K562 (cell line): ENCODE measurements around the gene KRT80. TPM values are rescaled to one million over a fixed set of nuclear protein-coding genes. Genes with fewer than 3 reads are reported as not detected.
A peak's percentile ranks its signal among the peaks of the same experiment; 100 is the strongest.

Source experiments
- ATAC-seq: fragments of 200-7000 bp; cut with Tn5 transposase; 3 replicates; pipeline ENCODE4 v1.9.1; 2020; ENCODE audit warnings: moderate library complexity
- BruUV-seq: library from RNA; stranded (reverse); fragments of 400-500 nt; replicated peaks from 2 replicates; lab custom pipeline; 2021; lab: Mats Ljungman, UMichigan
- CTCF ChIA-PET: fragments of 300-600 bp; formaldehyde crosslinking; extraction: SDS; loops from one replicate; lab custom pipeline; 2021; ENCODE audit warnings: low intra/inter-chr PET ratio; lab: Yijun Ruan, JAX
- POLR2A ChIA-PET: fragments of 300-600, 350-650 bp; sonication (Branson Sonifier 250); formaldehyde crosslinking; extraction: SDS; loops from one replicate; lab custom pipeline; 2021; ENCODE audit warnings: antibody characterized with exemption, inconsistent platforms; lab: Yijun Ruan, JAX
- DNase-seq, 4 experiments: peaks; one replicate each; pipeline versions ENCODE4 v3.0.0 to v3.0.0-alpha.2; 2011 to 2018; ENCODE audit warnings: low spot score in 3 of 4, mixed read lengths in 3 of 4; ENCODE audit errors: extremely low read depth in 1 of 4
- FAIRE-seq: peaks from 2 replicates; lab custom pipeline; 2011; peaks lifted over from hg19 to GRCh38; lab: Jason Lieb, UNC
- H2AFZ ChIP-seq: 2 replicates; pipeline ENCODE4 v1.6.0; 2011; ENCODE audit warnings: low read depth, low read length, control low read depth, inconsistent platforms
- H3K27ac ChIP-seq: fragments of 200-600 bp; 3 replicates; pipeline ENCODE4 v1.8.0; 2011; ENCODE audit warnings: low read depth, mild to moderate bottlenecking, control low read depth, inconsistent platforms, low read length, moderate library complexity, mixed read lengths; ENCODE audit errors: extremely low read depth
- H3K27me3 ChIP-seq, 2 experiments: fragments of 300-600 bp in 1 of 2; 2 replicates in 1 of 2; 3 replicates in 1 of 2; pipeline versions ENCODE4 v1.6.0 to v1.8.0; 2011; ENCODE audit warnings: inconsistent platforms in 2 of 2, low read length in 2 of 2, mild to moderate bottlenecking in 1 of 2, mixed read lengths in 1 of 2, moderate library complexity in 1 of 2; ENCODE audit not compliant: control insufficient read depth in 2 of 2, insufficient read depth in 2 of 2
- H3K36me3 ChIP-seq: fragments of 300-600 bp; 3 replicates; pipeline ENCODE4 v1.8.0; 2011; ENCODE audit warnings: mild to moderate bottlenecking, low read length, inconsistent platforms; ENCODE audit not compliant: control insufficient read depth, insufficient read depth
- H3K4me1 ChIP-seq, 2 experiments: fragments of 200-600 bp in 1 of 2; replicated peaks in 1 of 2; 2 replicates in 1 of 2; 3 replicates in 1 of 2; pipeline versions ENCODE4 v1.5.1 to v1.8.0; 2011; ENCODE audit warnings: inconsistent platforms in 2 of 2, low read length in 2 of 2, mild to moderate bottlenecking in 1 of 2, mixed read lengths in 1 of 2, moderate library complexity in 1 of 2; ENCODE audit not compliant: control insufficient read depth in 2 of 2, insufficient read depth in 2 of 2
- H3K4me2 ChIP-seq: 2 replicates; pipeline ENCODE4 v1.6.1; 2011; ENCODE audit warnings: low read length, control low read depth, inconsistent platforms, mixed read lengths; ENCODE audit not compliant: insufficient read depth
- H3K4me3 ChIP-seq: fragments of 200-600 bp; sonication (generic), shearing (Covaris generic); 2 replicates; pipeline ENCODE4 v1.5.1; 2016; ENCODE audit warnings: control low read depth, inconsistent platforms
- H3K79me2 ChIP-seq: fragments of 200-600 bp; 3 replicates; pipeline ENCODE4 v1.8.0; 2011; ENCODE audit warnings: low read length, inconsistent platforms; ENCODE audit not compliant: control insufficient read depth, insufficient read depth
- H3K9ac ChIP-seq, 2 experiments: 2 replicates each; pipeline versions ENCODE4 v1.6.0 to v1.6.1; 2011; ENCODE audit warnings: low read depth in 2 of 2, low read length in 2 of 2, control low read depth in 1 of 2, inconsistent platforms in 1 of 2, mild to moderate bottlenecking in 1 of 2, mixed read lengths in 1 of 2; ENCODE audit not compliant: insufficient read depth in 1 of 2
- H3K9me1 ChIP-seq: one replicate; pipeline ENCODE4 v1.6.0; 2011; ENCODE audit warnings: inconsistent platforms, mild to moderate bottlenecking, low read length, moderate library complexity; ENCODE audit not compliant: control insufficient read depth, insufficient read depth
- H3K9me3 ChIP-seq: replicated peaks from 2 replicates; pipeline ENCODE4 v1.5.1; 2011; ENCODE audit warnings: low read depth, low read length, inconsistent platforms; ENCODE audit not compliant: control insufficient read depth, insufficient read depth
- H4K20me1 ChIP-seq: replicated peaks from 2 replicates; pipeline ENCODE4 v1.6.1; 2011; ENCODE audit warnings: low read length, inconsistent platforms, mixed read lengths; ENCODE audit not compliant: control insufficient read depth, insufficient read depth
- CHCHD3 ChIP-seq: fragments of 250-450 bp; sonication (Bioruptor Pico); IDR thresholded peaks from 2 replicates; pipeline ENCODE4 v2.1.2; 2022; ENCODE audit warnings: mild to moderate bottlenecking
- CTCF ChIP-seq, 3 experiments: IDR thresholded peaks in 2 of 3; conservative IDR thresholded peaks in 1 of 3; 2 replicates each; pipeline ENCODE4 v1.5.1; 2011 to 2012; ENCODE audit warnings: low read length in 3 of 3, mild to moderate bottlenecking in 3 of 3, control low read depth in 2 of 3, improper control_type of control experiment in 1 of 3, inconsistent platforms in 1 of 3, low read depth in 1 of 3, mixed read lengths in 1 of 3, moderate library complexity in 1 of 3; ENCODE audit not compliant: insufficient read depth in 2 of 3
- MAFG ChIP-seq: fragments of 450-650 bp; conservative IDR thresholded peaks from 2 replicates; pipeline ENCODE4 v1.6.1; 2016; ENCODE audit warnings: missing genetic modification characterization, missing compliant biosample characterization
- NRF1 ChIP-seq, 2 experiments: fragments of 450-650 bp; IDR thresholded peaks in 1 of 2; conservative IDR thresholded peaks in 1 of 2; 2 replicates each; pipeline ENCODE4 v1.6.1; 2014; ENCODE audit warnings: mild to moderate bottlenecking in 2 of 2
- RAD21 ChIP-seq, 2 experiments: fragments of 250-450 bp in 1 of 2; fragments of 450-650 bp in 1 of 2; sonication (Bioruptor Pico) in 1 of 2; formaldehyde crosslinking in 1 of 2; IDR thresholded peaks in 1 of 2; conservative IDR thresholded peaks in 1 of 2; 2 replicates each; pipeline versions ENCODE4 v1.4.0 to v1.8.0; 2020 to 2022; ENCODE audit warnings: mild to moderate bottlenecking in 2 of 2, moderate library complexity in 1 of 2
- REST ChIP-seq, 2 experiments: fragments of 450-650 bp; formaldehyde crosslinking in 1 of 2; IDR thresholded peaks; 2 replicates each; pipeline versions ENCODE4 v1.4.0 to v1.6.1; 2014 to 2020; ENCODE audit warnings: mild to moderate bottlenecking in 2 of 2, borderline replicate concordance in 1 of 2, low read depth in 1 of 2
- ZHX1 ChIP-seq: fragments of 150-350 bp; conservative IDR thresholded peaks from 2 replicates; pipeline ENCODE4 v1.6.1; 2014; ENCODE audit warnings: low read length
- WGBS: fragments of 100-300 bp; shearing (Covaris generic); methylation state at CpG from one replicate; pipeline ENCODE4 v1.1.6; 2016; ENCODE audit warnings: low coverage, mixed read lengths; ENCODE audit not compliant: insufficient coverage; ENCODE audit errors: missing lambda C conversion rate; 5-methylcytosine and 5-hydroxymethylcytosine counted together
- in situ Hi-C: fragments of 300-500 bp; cut with MboI; formaldehyde crosslinking; loops from 4 replicates; pipeline ENCODE4 v1.15.0; 2018; ENCODE audit warnings: inconsistent platforms, mixed read lengths
- intact Hi-C: fragments of 100-400 bp; cut with micrococcal nuclease; formaldehyde crosslinking; loops from 2 replicates; pipeline ENCODE4 v1.14.2; 2022
- polyA plus RNA-seq, 8 experiments: library from polyadenylated mRNA; depleted of rRNA in 4 of 8; stranded (reverse) in 5 of 8; unstranded in 3 of 8; fragments of >200 nt; fragmentation: Nextera tagmentation in 2 of 8; fragmentation: Illumina TruSeq in 1 of 8; extraction: Ambion mirVana in 2 of 8; extraction: Trizol in 1 of 8; gene quantifications; 2 replicates each; pipeline versions ENCODE4 v1.2.1 to v1.2.3, GENCODE V29; 2011 to 2014; ENCODE audit warnings: inconsistent platforms in 1 of 8, missing spikeins in 1 of 8
- total RNA-seq, 7 experiments: library from RNA; depleted of rRNA in 6 of 7; stranded (reverse); fragments of >200 nt in 6 of 7; fragmentation: Illumina TruSeq in 2 of 7; extraction: Trizol in 2 of 7; gene quantifications; 2 replicates each; pipeline versions ENCODE4 v1.2.1 to v1.2.3, GENCODE V29; 2011 to 2021; ENCODE audit warnings: low replicate concordance in 1 of 7

The KRT80 gene
- total and polyA plus RNA-seq, 9 of the 15 experiments (the other 6 are each of a cell fraction or from before 2014, with no cell fraction given): not detected

GRCh38 chr12:52171950-52172512 lies 19.8 kb downstream of the KRT80 start:
- BruUV-seq: no TSS peak
- H3K9me1 ChIP-seq: peaks cover 2% of the 10 kb centered on the region

More at GRCh38 chr12:52171950-52172512, 19.8 kb downstream of the KRT80 start:
- Histone ChIP-seq H3K9me3 (no peaks in the 10 kb centered on the region), H3K79me2 (no peaks in the 10 kb centered on the region), H4K20me1 (peaks cover 11% of the 10 kb centered on the region; the same call in 1 of the 2 replicates), H3K4me3 (no peak overlapping the region), H3K27ac (no peak overlapping the region), H3K4me2 (no peak overlapping the region)
- ChIA-PET POLR2A (no interaction called here), CTCF (interaction anchor here (0.6 kb wide), 1 partner anchor 46 kb away, joined by 3 read pairs; no protein-coding TSS in a partner anchor)
- 7% methylated on average over 10 of the region's 10 CpGs for WGBS
- in situ Hi-C loops: no loop called here
- DNase-seq: peak in 3 of 4 experiments; percentile 30 to 40 (median 37)
- TF ChIP-seq MAFG (tag) (no peak), CTCF (IDR thresholded peaks at IDR 0.05 in 2 of 3, conservative IDR thresholded peaks at IDR 0.05 in 1 of 3; ENCODE audit: insufficient read depth in 2 of 3, low read depth in 1 of 3, low read length in 3 of 3) (peak; percentile 41 to 52 (median 45)), RAD21 (CRISPR knock-in tag; conservative IDR thresholded peaks at IDR 0.05 in 1 of 2, IDR thresholded peaks at IDR 0.05 in 1 of 2) (peak in 1 of 2 experiments; percentile 41; a peak in 2 of 4 replicates), NRF1 (conservative IDR thresholded peaks at IDR 0.05 in 1 of 2, IDR thresholded peaks at IDR 0.05 in 1 of 2) (peak; percentile 74 to 78), ZHX1 (no peak), REST (IDR thresholded peaks at IDR 0.05; ENCODE audit: borderline replicate concordance) (0 out of 2 replicates have a peak, but pooled peaks have one; percentile 8), REST (CRISPR knock-in tag; IDR thresholded peaks at IDR 0.05; ENCODE audit: low read depth) (no peak), CHCHD3 (no peak)
- TF ChIP-seq, all 486 proteins: peak for 4
- Histone ChIP-seq H3K9ac (no peak overlapping the region), H2AFZ (no peak overlapping the region), H3K4me1 (peaks cover 0 to 5% of the 10 kb centered on the region in 2 experiments; a peak in 1 of 5 replicates), H3K36me3 (no peaks in the 10 kb centered on the region), H3K27me3 (peaks cover 26 to 70% of the 10 kb centered on the region in 2 experiments)
- intact Hi-C loops: no loop called here
- FAIRE-seq (peak; percentile 40), ATAC-seq (peak; percentile 81)
